Gastroesophageal sphincter (tissue), 3 donors: ENCODE measurements around the gene KCTD14.

ENCODE experiments used
- EP300 ChIP-seq: sonication (generic); formaldehyde crosslinking; IDR thresholded peaks from one replicate; pipeline ENCODE4 v1.6.1; 2017; ENCODE audit warnings: antibody characterized with exemption, mild to moderate bottlenecking
- POLR2A ChIP-seq, 2 donors: fragments of 450-650 bp; IDR thresholded peaks; one replicate each; pipeline ENCODE4 v1.6.1; 2017; ENCODE audit warnings: antibody characterized with exemption in 2 of 2, mild to moderate bottlenecking in 2 of 2, moderate library complexity in 1 of 2
- POLR2AphosphoS5 ChIP-seq: sonication (generic); formaldehyde crosslinking; IDR thresholded peaks from one replicate; pipeline ENCODE4 v1.6.1; 2017; ENCODE audit warnings: antibody characterized with exemption
- TF ChIP-seq, protein P1 (sequence below), 4 experiments: fragments of 200-600 bp in 2 of 4; fragments of 450-650 bp in 2 of 4; sonication (generic) in 1 of 4; IDR thresholded peaks; one replicate each; pipeline ENCODE4 v1.5.1; 2017 to 2019; ENCODE audit warnings: antibody characterized with exemption in 4 of 4, mild to moderate bottlenecking in 2 of 4, moderate library complexity in 2 of 4

DNA sequence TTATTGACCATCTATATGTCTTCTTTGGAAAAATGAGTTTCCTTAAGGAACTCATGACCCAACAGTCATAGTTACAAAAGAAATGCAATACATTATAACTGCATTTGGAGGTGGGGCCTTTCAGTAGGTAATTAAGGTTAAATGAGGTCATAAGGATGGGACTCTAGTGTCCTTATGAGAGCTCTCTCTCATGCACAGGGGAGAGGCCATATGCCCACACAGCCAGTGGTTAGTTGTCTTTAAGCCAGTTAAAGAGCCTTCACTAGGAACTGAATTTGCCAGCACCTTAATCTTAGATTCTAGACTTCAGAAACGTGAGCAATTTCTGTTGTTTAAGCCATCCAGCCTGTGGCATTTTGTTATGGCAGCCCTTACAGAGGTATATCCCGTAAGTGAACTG is 56.0 kb downstream of the KCTD14 start:
- TF ChIP-seq, protein P1, sequence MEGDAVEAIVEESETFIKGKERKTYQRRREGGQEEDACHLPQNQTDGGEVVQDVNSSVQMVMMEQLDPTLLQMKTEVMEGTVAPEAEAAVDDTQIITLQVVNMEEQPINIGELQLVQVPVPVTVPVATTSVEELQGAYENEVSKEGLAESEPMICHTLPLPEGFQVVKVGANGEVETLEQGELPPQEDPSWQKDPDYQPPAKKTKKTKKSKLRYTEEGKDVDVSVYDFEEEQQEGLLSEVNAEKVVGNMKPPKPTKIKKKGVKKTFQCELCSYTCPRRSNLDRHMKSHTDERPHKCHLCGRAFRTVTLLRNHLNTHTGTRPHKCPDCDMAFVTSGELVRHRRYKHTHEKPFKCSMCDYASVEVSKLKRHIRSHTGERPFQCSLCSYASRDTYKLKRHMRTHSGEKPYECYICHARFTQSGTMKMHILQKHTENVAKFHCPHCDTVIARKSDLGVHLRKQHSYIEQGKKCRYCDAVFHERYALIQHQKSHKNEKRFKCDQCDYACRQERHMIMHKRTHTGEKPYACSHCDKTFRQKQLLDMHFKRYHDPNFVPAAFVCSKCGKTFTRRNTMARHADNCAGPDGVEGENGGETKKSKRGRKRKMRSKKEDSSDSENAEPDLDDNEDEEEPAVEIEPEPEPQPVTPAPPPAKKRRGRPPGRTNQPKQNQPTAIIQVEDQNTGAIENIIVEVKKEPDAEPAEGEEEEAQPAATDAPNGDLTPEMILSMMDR (IDR thresholded peaks at IDR 0.05) = no peak
- no peak for TF ChIP-seq POLR2A (IDR thresholded peaks at IDR 0.05)
- no peak for TF ChIP-seq POLR2AphosphoS5
- TF ChIP-seq EP300 = no peak
